ENCODE results near the gene ARHGAP33. TPM values are rescaled to one million over a fixed set of nuclear protein-coding genes. Genes with fewer than 3 reads are reported as not detected.
"Not testable (repeated sequence)": the region's sequence is repeated elsewhere in the genome, so short reads cannot be mapped to it uniquely, and the experiment has no call there.

The ARHGAP33 gene
- polyA plus RNA-seq, 1 experiment = 1.2 TPM

- Histone ChIP-seq H3K4me3 (ENCODE audit: low read depth, low read length) (no peak overlapping the region), H3K27me3 (ENCODE audit: control insufficient read depth, insufficient read depth, low read length) (no peaks in the 10 kb centered on the region), H3K27ac (ENCODE audit: low read depth, low read length) (no peak overlapping the region), H3K9me3 (ENCODE audit: control insufficient read depth, insufficient read depth, low read length) (no peaks in the 10 kb centered on the region)
- POLR2A ChIA-PET = interaction anchor here (0.6 kb wide), 1 partner anchor 227 kb away, joined by 4 read pairs; no protein-coding TSS in a partner anchor
- no peak for TF ChIP-seq CTCF (IDR thresholded peaks at IDR 0.05; ENCODE audit: low read depth, low read length)
- DNase-seq (ENCODE audit: low read depth, low spot score) = no peak
- CTCF ChIA-PET = no interaction called here
Observed at GRCh38 chr19:35767288-35768081, 7.9 kb upstream of the ARHGAP33 start.

GRCh38 chr19:35768082-35768421, 7.3 kb upstream of the ARHGAP33 start:
- ChIA-PET POLR2A (no interaction called here), CTCF (no interaction called here)
- no peak for DNase-seq (ENCODE audit: low read depth, low spot score)
- no peaks in the 10 kb centered on the region for H3K9me3 ChIP-seq (ENCODE audit: control insufficient read depth, insufficient read depth, low read length)
- no peak overlapping the region for H3K27ac ChIP-seq (ENCODE audit: low read depth, low read length)
- no peak overlapping the region for H3K4me3 ChIP-seq (ENCODE audit: low read depth, low read length)
- H3K27me3 ChIP-seq (ENCODE audit: control insufficient read depth, insufficient read depth, low read length) = no peaks in the 10 kb centered on the region
- TF ChIP-seq CTCF (IDR thresholded peaks at IDR 0.05; ENCODE audit: low read depth, low read length) = no peak

- POLR2A ChIA-PET = interaction anchor here (0.6 to 1.0 kb wide), 2 partner anchors 32 to 65 kb away, joined by 3 read pairs; no protein-coding TSS in a partner anchor
- H3K9me3 ChIP-seq (ENCODE audit: control insufficient read depth, insufficient read depth, low read length); H3K4me3 ChIP-seq (ENCODE audit: low read depth, low read length); H3K27me3 ChIP-seq (ENCODE audit: control insufficient read depth, insufficient read depth, low read length); H3K27ac ChIP-seq (ENCODE audit: low read depth, low read length); DNase-seq (ENCODE audit: low read depth, low spot score); CTCF ChIA-PET: not testable (repeated sequence)
Observed at GRCh38 chr19:35772362-35772761, 3.0 kb upstream of the ARHGAP33 start.

- CTCF ChIA-PET = no interaction called here
- no peak for TF ChIP-seq CTCF (IDR thresholded peaks at IDR 0.05; ENCODE audit: low read depth, low read length)
- no peak for DNase-seq (ENCODE audit: low read depth, low spot score)
- no peak overlapping the region for H3K4me3 ChIP-seq (ENCODE audit: low read depth, low read length)
- H3K9me3 ChIP-seq (ENCODE audit: control insufficient read depth, insufficient read depth, low read length) = no peaks in the 10 kb centered on the region
- POLR2A ChIA-PET = interaction anchor here (1.0 kb wide), 1 partner anchor 33 kb away, joined by 3 read pairs; no protein-coding TSS in a partner anchor
- no peak overlapping the region for H3K27ac ChIP-seq (ENCODE audit: low read depth, low read length)
- H3K27me3 ChIP-seq (ENCODE audit: control insufficient read depth, insufficient read depth, low read length) = no peaks in the 10 kb centered on the region
Observed at GRCh38 chr19:35773020-35773806, 2.2 kb upstream of the ARHGAP33 start.

- ChIA-PET POLR2A (no interaction called here), CTCF (no interaction called here)
- TF ChIP-seq CTCF (IDR thresholded peaks at IDR 0.05; ENCODE audit: low read depth, low read length) = no peak
- Histone ChIP-seq H3K27me3 (ENCODE audit: control insufficient read depth, insufficient read depth, low read length) (no peaks in the 10 kb centered on the region), H3K9me3 (ENCODE audit: control insufficient read depth, insufficient read depth, low read length) (no peaks in the 10 kb centered on the region), H3K27ac (ENCODE audit: low read depth, low read length) (no peak overlapping the region), H3K4me3 (ENCODE audit: low read depth, low read length) (peak overlapping the region; percentile 43)
- DNase-seq (ENCODE audit: low read depth, low spot score) = no peak
Observed at GRCh38 chr19:35774274-35775045, 904 bp upstream of the ARHGAP33 start.
